K562 (cell line): ENCODE results near the gene AFAP1. TPM values are rescaled to one million over a fixed set of nuclear protein-coding genes. Genes with fewer than 3 reads are reported as not detected.

Experiments
- ATAC-seq: fragments of 200-7000 bp; cut with Tn5 transposase; 3 replicates; pipeline ENCODE4 v1.9.1; 2020; ENCODE audit warnings: moderate library complexity
- BruUV-seq: library from RNA; stranded (reverse); fragments of 400-500 nt; replicated peaks from 2 replicates; lab custom pipeline; 2021; lab: Mats Ljungman, UMichigan
- CTCF ChIA-PET: fragments of 300-600 bp; formaldehyde crosslinking; extraction: SDS; loops from one replicate; lab custom pipeline; 2021; ENCODE audit warnings: low intra/inter-chr PET ratio; lab: Yijun Ruan, JAX
- POLR2A ChIA-PET: fragments of 300-600, 350-650 bp; sonication (Branson Sonifier 250); formaldehyde crosslinking; extraction: SDS; loops from one replicate; lab custom pipeline; 2021; ENCODE audit warnings: antibody characterized with exemption, inconsistent platforms; lab: Yijun Ruan, JAX
- DNase-seq, 4 experiments: peaks; one replicate each; pipeline versions ENCODE4 v3.0.0 to v3.0.0-alpha.2; 2011 to 2018; ENCODE audit warnings: low spot score in 3 of 4, mixed read lengths in 3 of 4; ENCODE audit errors: extremely low read depth in 1 of 4
- FAIRE-seq: peaks from 2 replicates; lab custom pipeline; 2011; peaks lifted over from hg19 to GRCh38; lab: Jason Lieb, UNC
- H2AFZ ChIP-seq: 2 replicates; pipeline ENCODE4 v1.6.0; 2011; ENCODE audit warnings: low read depth, low read length, control low read depth, inconsistent platforms
- H3K27ac ChIP-seq: fragments of 200-600 bp; 3 replicates; pipeline ENCODE4 v1.8.0; 2011; ENCODE audit warnings: low read depth, mild to moderate bottlenecking, control low read depth, inconsistent platforms, low read length, moderate library complexity, mixed read lengths; ENCODE audit errors: extremely low read depth
- H3K27me3 ChIP-seq, 2 experiments: fragments of 300-600 bp in 1 of 2; 2 replicates in 1 of 2; 3 replicates in 1 of 2; pipeline versions ENCODE4 v1.6.0 to v1.8.0; 2011; ENCODE audit warnings: inconsistent platforms in 2 of 2, low read length in 2 of 2, mild to moderate bottlenecking in 1 of 2, mixed read lengths in 1 of 2, moderate library complexity in 1 of 2; ENCODE audit not compliant: control insufficient read depth in 2 of 2, insufficient read depth in 2 of 2
- H3K36me3 ChIP-seq: fragments of 300-600 bp; 3 replicates; pipeline ENCODE4 v1.8.0; 2011; ENCODE audit warnings: mild to moderate bottlenecking, low read length, inconsistent platforms; ENCODE audit not compliant: control insufficient read depth, insufficient read depth
- H3K4me1 ChIP-seq, 2 experiments: fragments of 200-600 bp in 1 of 2; replicated peaks in 1 of 2; 2 replicates in 1 of 2; 3 replicates in 1 of 2; pipeline versions ENCODE4 v1.5.1 to v1.8.0; 2011; ENCODE audit warnings: inconsistent platforms in 2 of 2, low read length in 2 of 2, mild to moderate bottlenecking in 1 of 2, mixed read lengths in 1 of 2, moderate library complexity in 1 of 2; ENCODE audit not compliant: control insufficient read depth in 2 of 2, insufficient read depth in 2 of 2
- H3K4me2 ChIP-seq: 2 replicates; pipeline ENCODE4 v1.6.1; 2011; ENCODE audit warnings: low read length, control low read depth, inconsistent platforms, mixed read lengths; ENCODE audit not compliant: insufficient read depth
- H3K4me3 ChIP-seq: fragments of 200-600 bp; sonication (generic), shearing (Covaris generic); 2 replicates; pipeline ENCODE4 v1.5.1; 2016; ENCODE audit warnings: control low read depth, inconsistent platforms
- H3K79me2 ChIP-seq: fragments of 200-600 bp; 3 replicates; pipeline ENCODE4 v1.8.0; 2011; ENCODE audit warnings: low read length, inconsistent platforms; ENCODE audit not compliant: control insufficient read depth, insufficient read depth
- H3K9ac ChIP-seq, 2 experiments: 2 replicates each; pipeline versions ENCODE4 v1.6.0 to v1.6.1; 2011; ENCODE audit warnings: low read depth in 2 of 2, low read length in 2 of 2, control low read depth in 1 of 2, inconsistent platforms in 1 of 2, mild to moderate bottlenecking in 1 of 2, mixed read lengths in 1 of 2; ENCODE audit not compliant: insufficient read depth in 1 of 2
- H3K9me1 ChIP-seq: one replicate; pipeline ENCODE4 v1.6.0; 2011; ENCODE audit warnings: inconsistent platforms, mild to moderate bottlenecking, low read length, moderate library complexity; ENCODE audit not compliant: control insufficient read depth, insufficient read depth
- H3K9me3 ChIP-seq: replicated peaks from 2 replicates; pipeline ENCODE4 v1.5.1; 2011; ENCODE audit warnings: low read depth, low read length, inconsistent platforms; ENCODE audit not compliant: control insufficient read depth, insufficient read depth
- H4K20me1 ChIP-seq: replicated peaks from 2 replicates; pipeline ENCODE4 v1.6.1; 2011; ENCODE audit warnings: low read length, inconsistent platforms, mixed read lengths; ENCODE audit not compliant: control insufficient read depth, insufficient read depth
- ARID1B ChIP-seq: fragments of 450-650 bp; IDR thresholded peaks from 2 replicates; pipeline ENCODE4 v1.6.1; 2016; ENCODE audit warnings: antibody characterized with exemption, mild to moderate bottlenecking, inconsistent platforms
- C11orf30 ChIP-seq: fragments of 450-650 bp; IDR thresholded peaks from 2 replicates; pipeline ENCODE4 v1.6.1; 2016; ENCODE audit warnings: low read depth, mild to moderate bottlenecking
- ELF2 ChIP-seq: fragments of 250-450 bp; sonication (Bioruptor Pico); IDR thresholded peaks from 2 replicates; pipeline ENCODE4 v1.5.0; 2021; ENCODE audit warnings: mild to moderate bottlenecking
- HINFP ChIP-seq: fragments of 450-650 bp; conservative IDR thresholded peaks from 2 replicates; pipeline ENCODE4 v1.6.1; 2016; ENCODE audit warnings: missing genetic modification characterization, low read depth, mild to moderate bottlenecking, control low read depth, missing compliant biosample characterization
- KLF10 ChIP-seq: fragments of 250-450 bp; sonication (Bioruptor Pico); IDR thresholded peaks from 2 replicates; pipeline ENCODE4 v1.6.1; 2021; ENCODE audit warnings: matching md5 sums
- MAFF ChIP-seq: IDR thresholded peaks from 2 replicates; pipeline ENCODE4 v1.6.1; 2012; ENCODE audit warnings: low read length, improper control_type of control experiment
- NFIC ChIP-seq: fragments of 450-650 bp; IDR thresholded peaks from 2 replicates; pipeline ENCODE4 v1.6.1; 2017; ENCODE audit warnings: mild to moderate bottlenecking, inconsistent platforms
- POU5F1 ChIP-seq: fragments of 150-350 bp; IDR thresholded peaks from 2 replicates; pipeline ENCODE4 v1.6.1; 2014; ENCODE audit warnings: borderline replicate concordance, low read length, low read depth, mild to moderate bottlenecking; ENCODE audit not compliant: partially characterized antibody
- RCOR1 ChIP-seq, 2 experiments: IDR thresholded peaks; 2 replicates each; pipeline ENCODE4 v1.6.1; 2012; ENCODE audit warnings: low read depth in 2 of 2, low read length in 2 of 2, borderline replicate concordance in 1 of 2, improper control_type of control experiment in 1 of 2
- ZNF165 ChIP-seq: fragments of 250-450 bp; sonication (Bioruptor Pico); IDR thresholded peaks from 2 replicates; pipeline ENCODE4 v1.4.0; 2020; ENCODE audit warnings: borderline replicate concordance
- ZZZ3 ChIP-seq: fragments of 450-650 bp; IDR thresholded peaks from 2 replicates; pipeline ENCODE4 v1.6.1; 2016; ENCODE audit warnings: antibody characterized with exemption, mild to moderate bottlenecking, moderate library complexity
- WGBS: fragments of 100-300 bp; shearing (Covaris generic); methylation state at CpG from one replicate; pipeline ENCODE4 v1.1.6; 2016; ENCODE audit warnings: low coverage, mixed read lengths; ENCODE audit not compliant: insufficient coverage; ENCODE audit errors: missing lambda C conversion rate; 5-methylcytosine and 5-hydroxymethylcytosine counted together
- in situ Hi-C: fragments of 300-500 bp; cut with MboI; formaldehyde crosslinking; loops from 4 replicates; pipeline ENCODE4 v1.15.0; 2018; ENCODE audit warnings: inconsistent platforms, mixed read lengths
- intact Hi-C: fragments of 100-400 bp; cut with micrococcal nuclease; formaldehyde crosslinking; loops from 2 replicates; pipeline ENCODE4 v1.14.2; 2022
- polyA plus RNA-seq, 8 experiments: library from polyadenylated mRNA; depleted of rRNA in 4 of 8; stranded (reverse) in 5 of 8; unstranded in 3 of 8; fragments of >200 nt; fragmentation: Nextera tagmentation in 2 of 8; fragmentation: Illumina TruSeq in 1 of 8; extraction: Ambion mirVana in 2 of 8; extraction: Trizol in 1 of 8; gene quantifications; 2 replicates each; pipeline versions ENCODE4 v1.2.1 to v1.2.3, GENCODE V29; 2011 to 2014; ENCODE audit warnings: inconsistent platforms in 1 of 8, missing spikeins in 1 of 8
- total RNA-seq, 7 experiments: library from RNA; depleted of rRNA in 6 of 7; stranded (reverse); fragments of >200 nt in 6 of 7; fragmentation: Illumina TruSeq in 2 of 7; extraction: Trizol in 2 of 7; gene quantifications; 2 replicates each; pipeline versions ENCODE4 v1.2.1 to v1.2.3, GENCODE V29; 2011 to 2021; ENCODE audit warnings: low replicate concordance in 1 of 7

AFAP1 gene
- total and polyA plus RNA-seq, 9 of the 15 experiments (the other 6 are each of a cell fraction or from before 2014, with no cell fraction given) = 0.07 to 0.42 (median 0.12) TPM; not detected in 1

- no peak for TF ChIP-seq POU5F1
- no peak for TF ChIP-seq RCOR1 (IDR thresholded peaks at IDR 0.05; ENCODE audit: borderline replicate concordance in 1 of 2, low read depth in 2 of 2, low read length in 2 of 2)
- no peak for TF ChIP-seq ZZZ3
- no peak for TF ChIP-seq ZNF165 (CRISPR knock-in tag)
- TF ChIP-seq HINFP (tag) = no peak
- no peak for TF ChIP-seq C11orf30
- no peak for TF ChIP-seq KLF10 (CRISPR knock-in tag)
- no peak for TF ChIP-seq ARID1B
- TF ChIP-seq ELF2 = no peak
- no peak for TF ChIP-seq MAFF
- no peak for TF ChIP-seq NFIC
- no peak for DNase-seq
- Histone ChIP-seq H3K4me2 (no peak overlapping the region), H3K9me3 (no peaks in the 10 kb centered on the region), H3K9me1 (no peaks in the 10 kb centered on the region), H3K27ac (no peak overlapping the region), H3K36me3 (no peaks in the 10 kb centered on the region), H2AFZ (no peak overlapping the region), H3K27me3 (peaks cover 8 to 39% of the 10 kb centered on the region in 2 experiments; a peak in 4 of 5 replicates), H3K9ac (no peak overlapping the region), H3K4me3 (no peak overlapping the region), H4K20me1 (no peaks in the 10 kb centered on the region; the same call in 1 of the 2 replicates), H3K79me2 (no peaks in the 10 kb centered on the region), H3K4me1 (no peaks in the 10 kb centered on the region)
- 7% methylated on average over 6 of the region's 6 CpGs for WGBS
- intact Hi-C loops (no loop called here), in situ Hi-C loops (no loop called here)
- ATAC-seq = no peak
- ChIA-PET CTCF (no interaction called here), POLR2A (interaction anchor here (0.6 to 1.0 kb wide), 2 partner anchors 19 to 53 kb away, joined by 3 read pairs; no protein-coding TSS in a partner anchor)
- BruUV-seq = no TSS peak
- FAIRE-seq = no peak
Observed at GRCh38 chr4:7877176-7877575, 62.5 kb downstream of the AFAP1 start.
